Peyer's patch (tissue), 4 donors: ENCODE data around the gene ATXN3.
"Not testable (repeated sequence)": the region's sequence is repeated elsewhere in the genome, so short reads cannot be mapped to it uniquely, and the experiment has no call there.

Experiments
- POLR2A ChIP-seq, 2 donors: fragments of 450-650 bp; IDR thresholded peaks; one replicate each; pipeline ENCODE4 v1.5.1; 2017; ENCODE audit warnings: antibody characterized with exemption in 2 of 2, mild to moderate bottlenecking in 2 of 2, moderate library complexity in 2 of 2
- TF ChIP-seq, protein P1 (sequence below), 6 experiments: fragments of 450-650 bp in 4 of 6; fragments of 200-600 bp in 2 of 6; sonication (generic) in 1 of 6; IDR thresholded peaks; one replicate each; pipeline ENCODE4 v1.5.1; 2017 to 2019; ENCODE audit warnings: antibody characterized with exemption in 6 of 6, mild to moderate bottlenecking in 3 of 6, moderate library complexity in 1 of 6

DNA sequence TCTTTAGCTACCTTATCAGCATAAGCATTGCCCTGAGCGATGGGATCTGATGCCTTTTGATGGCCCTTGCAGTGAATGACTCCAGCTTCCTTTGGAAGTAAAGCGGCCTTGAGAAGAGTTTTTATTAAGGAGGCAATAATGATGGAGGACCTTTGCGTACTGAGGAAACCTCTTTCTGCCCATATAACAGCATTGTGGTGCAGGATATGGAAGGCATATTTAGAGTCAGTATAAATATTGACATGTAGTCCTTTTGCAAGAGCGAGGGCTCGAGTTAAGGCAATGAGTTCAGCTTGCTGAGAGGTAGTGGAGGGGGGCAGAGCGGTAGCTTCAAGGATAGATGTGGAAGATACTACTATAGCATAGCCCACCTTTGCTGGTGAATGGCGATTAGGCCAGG is 60.5 kb downstream of the ATXN3 start:
- TF ChIP-seq, protein P1, sequence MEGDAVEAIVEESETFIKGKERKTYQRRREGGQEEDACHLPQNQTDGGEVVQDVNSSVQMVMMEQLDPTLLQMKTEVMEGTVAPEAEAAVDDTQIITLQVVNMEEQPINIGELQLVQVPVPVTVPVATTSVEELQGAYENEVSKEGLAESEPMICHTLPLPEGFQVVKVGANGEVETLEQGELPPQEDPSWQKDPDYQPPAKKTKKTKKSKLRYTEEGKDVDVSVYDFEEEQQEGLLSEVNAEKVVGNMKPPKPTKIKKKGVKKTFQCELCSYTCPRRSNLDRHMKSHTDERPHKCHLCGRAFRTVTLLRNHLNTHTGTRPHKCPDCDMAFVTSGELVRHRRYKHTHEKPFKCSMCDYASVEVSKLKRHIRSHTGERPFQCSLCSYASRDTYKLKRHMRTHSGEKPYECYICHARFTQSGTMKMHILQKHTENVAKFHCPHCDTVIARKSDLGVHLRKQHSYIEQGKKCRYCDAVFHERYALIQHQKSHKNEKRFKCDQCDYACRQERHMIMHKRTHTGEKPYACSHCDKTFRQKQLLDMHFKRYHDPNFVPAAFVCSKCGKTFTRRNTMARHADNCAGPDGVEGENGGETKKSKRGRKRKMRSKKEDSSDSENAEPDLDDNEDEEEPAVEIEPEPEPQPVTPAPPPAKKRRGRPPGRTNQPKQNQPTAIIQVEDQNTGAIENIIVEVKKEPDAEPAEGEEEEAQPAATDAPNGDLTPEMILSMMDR (IDR thresholded peaks at IDR 0.05): not testable (repeated sequence)
- not testable (repeated sequence) for TF ChIP-seq POLR2A (IDR thresholded peaks at IDR 0.05)
